ENCODE data around the gene SCARF1.
"Not testable (repeated sequence)": the region's sequence is repeated elsewhere in the genome, so short reads cannot be mapped to it uniquely, and the experiment has no call there.

Gene SCARF1, protein sequence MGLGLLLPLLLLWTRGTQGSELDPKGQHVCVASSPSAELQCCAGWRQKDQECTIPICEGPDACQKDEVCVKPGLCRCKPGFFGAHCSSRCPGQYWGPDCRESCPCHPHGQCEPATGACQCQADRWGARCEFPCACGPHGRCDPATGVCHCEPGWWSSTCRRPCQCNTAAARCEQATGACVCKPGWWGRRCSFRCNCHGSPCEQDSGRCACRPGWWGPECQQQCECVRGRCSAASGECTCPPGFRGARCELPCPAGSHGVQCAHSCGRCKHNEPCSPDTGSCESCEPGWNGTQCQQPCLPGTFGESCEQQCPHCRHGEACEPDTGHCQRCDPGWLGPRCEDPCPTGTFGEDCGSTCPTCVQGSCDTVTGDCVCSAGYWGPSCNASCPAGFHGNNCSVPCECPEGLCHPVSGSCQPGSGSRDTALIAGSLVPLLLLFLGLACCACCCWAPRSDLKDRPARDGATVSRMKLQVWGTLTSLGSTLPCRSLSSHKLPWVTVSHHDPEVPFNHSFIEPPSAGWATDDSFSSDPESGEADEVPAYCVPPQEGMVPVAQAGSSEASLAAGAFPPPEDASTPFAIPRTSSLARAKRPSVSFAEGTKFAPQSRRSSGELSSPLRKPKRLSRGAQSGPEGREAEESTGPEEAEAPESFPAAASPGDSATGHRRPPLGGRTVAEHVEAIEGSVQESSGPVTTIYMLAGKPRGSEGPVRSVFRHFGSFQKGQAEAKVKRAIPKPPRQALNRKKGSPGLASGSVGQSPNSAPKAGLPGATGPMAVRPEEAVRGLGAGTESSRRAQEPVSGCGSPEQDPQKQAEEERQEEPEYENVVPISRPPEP

DNA sequence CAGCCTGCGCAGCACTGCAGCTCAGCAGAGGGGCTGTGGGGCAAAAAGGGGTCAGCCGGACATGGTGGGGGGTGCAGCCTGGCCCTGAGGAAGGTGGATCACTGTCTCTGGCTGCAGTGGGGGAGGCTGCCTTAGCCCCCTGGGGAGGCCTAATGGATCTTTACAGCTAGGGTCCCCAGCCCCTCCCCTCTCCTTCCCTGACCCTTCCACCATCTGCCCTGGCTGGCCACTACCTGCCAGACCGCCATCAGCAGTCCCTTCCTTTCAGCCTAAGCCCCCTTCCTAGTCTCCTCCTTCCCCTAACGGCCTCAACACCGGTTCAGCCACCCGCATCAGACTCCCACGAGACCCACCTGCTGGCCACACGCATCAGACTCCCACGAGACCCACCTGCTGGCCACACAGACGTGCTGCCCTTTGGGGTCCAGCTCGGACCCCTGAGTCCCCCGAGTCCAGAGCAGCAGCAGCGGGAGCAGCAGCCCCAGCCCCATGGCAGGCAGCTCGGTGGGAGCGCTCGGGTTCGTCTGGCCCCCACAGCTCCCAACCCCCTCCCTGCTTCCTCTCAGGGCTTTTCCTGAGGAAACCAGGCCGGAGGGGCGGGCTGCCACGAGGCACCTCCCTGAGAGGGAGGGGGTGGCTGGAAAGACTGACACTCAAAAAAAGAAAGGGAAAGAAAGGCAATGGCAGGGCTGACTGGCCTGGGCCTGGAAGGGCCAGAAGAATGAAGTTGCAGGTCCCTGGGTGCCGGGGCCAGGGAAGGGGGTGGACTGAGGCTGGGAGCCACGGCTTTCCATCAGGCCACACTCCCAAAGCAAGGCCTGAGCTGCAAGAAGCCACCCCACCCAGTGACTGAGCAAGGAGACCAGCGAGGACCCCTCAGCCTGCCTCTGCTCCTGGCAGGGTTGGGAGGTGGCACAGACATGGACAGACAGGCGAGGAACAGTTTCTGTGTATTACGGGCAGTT is at the start of gene SCARF1:
Gene SCARF1, minus strand, starts transcription at position 526 of the 965 bp plus-strand sequence. Its CDS starts 35 bp downstream, at position 491.
- no peak within 1 kb of the TSS for H3K4me3 ChIP-seq (IDR thresholded peaks at IDR 0.05; ENCODE audit: insufficient read depth, low read depth, low read length)
- H3K36me3 ChIP-seq (ENCODE audit: insufficient read depth) = no peaks in the 10 kb centered on the region
- no peak within 1 kb of the TSS for H3K27ac ChIP-seq
- no peaks in the 10 kb centered on the region for H3K79me2 ChIP-seq (ENCODE audit: insufficient read depth, low read depth)
- no peak within 1 kb of the TSS for H2AFZ ChIP-seq (ENCODE audit: low read depth)
- H3K4me1 ChIP-seq (ENCODE audit: low read depth, poor library complexity, severe bottlenecking) = no peaks in the 10 kb centered on the region
- H3K9ac ChIP-seq = no peak within 1 kb of the TSS
- no peaks in the 10 kb centered on the region for H4K20me1 ChIP-seq (ENCODE audit: insufficient read depth)
- TF ChIP-seq, protein P1, sequence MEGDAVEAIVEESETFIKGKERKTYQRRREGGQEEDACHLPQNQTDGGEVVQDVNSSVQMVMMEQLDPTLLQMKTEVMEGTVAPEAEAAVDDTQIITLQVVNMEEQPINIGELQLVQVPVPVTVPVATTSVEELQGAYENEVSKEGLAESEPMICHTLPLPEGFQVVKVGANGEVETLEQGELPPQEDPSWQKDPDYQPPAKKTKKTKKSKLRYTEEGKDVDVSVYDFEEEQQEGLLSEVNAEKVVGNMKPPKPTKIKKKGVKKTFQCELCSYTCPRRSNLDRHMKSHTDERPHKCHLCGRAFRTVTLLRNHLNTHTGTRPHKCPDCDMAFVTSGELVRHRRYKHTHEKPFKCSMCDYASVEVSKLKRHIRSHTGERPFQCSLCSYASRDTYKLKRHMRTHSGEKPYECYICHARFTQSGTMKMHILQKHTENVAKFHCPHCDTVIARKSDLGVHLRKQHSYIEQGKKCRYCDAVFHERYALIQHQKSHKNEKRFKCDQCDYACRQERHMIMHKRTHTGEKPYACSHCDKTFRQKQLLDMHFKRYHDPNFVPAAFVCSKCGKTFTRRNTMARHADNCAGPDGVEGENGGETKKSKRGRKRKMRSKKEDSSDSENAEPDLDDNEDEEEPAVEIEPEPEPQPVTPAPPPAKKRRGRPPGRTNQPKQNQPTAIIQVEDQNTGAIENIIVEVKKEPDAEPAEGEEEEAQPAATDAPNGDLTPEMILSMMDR (conservative IDR thresholded peaks at IDR 0.05; ENCODE audit: low read depth, low read length) = no peak
- no peaks in the 10 kb centered on the region for H3K27me3 ChIP-seq (ENCODE audit: insufficient read depth, low read depth)
- H3K4me2 ChIP-seq = no peak within 1 kb of the TSS

- Histone ChIP-seq H3K27ac (no peak overlapping the region), H3K9ac (no peak overlapping the region), H3K79me2 (ENCODE audit: insufficient read depth, low read depth) (no peaks in the 10 kb centered on the region), H3K4me2 (no peak overlapping the region), H3K36me3 (ENCODE audit: insufficient read depth) (no peaks in the 10 kb centered on the region), H2AFZ (ENCODE audit: low read depth) (no peak overlapping the region), H3K4me3 (IDR thresholded peaks at IDR 0.05; ENCODE audit: insufficient read depth, low read depth, low read length) (no peak overlapping the region), H3K4me1 (ENCODE audit: low read depth, poor library complexity, severe bottlenecking) (no peaks in the 10 kb centered on the region), H3K27me3 (ENCODE audit: insufficient read depth, low read depth) (no peaks in the 10 kb centered on the region), H4K20me1 (ENCODE audit: insufficient read depth) (no peaks in the 10 kb centered on the region)
- TF ChIP-seq, protein P1 (conservative IDR thresholded peaks at IDR 0.05; ENCODE audit: low read depth, low read length) = no peak
Observed at GRCh38 chr17:1693339-1693738, 47.8 kb upstream of the SCARF1 start.

DNA sequence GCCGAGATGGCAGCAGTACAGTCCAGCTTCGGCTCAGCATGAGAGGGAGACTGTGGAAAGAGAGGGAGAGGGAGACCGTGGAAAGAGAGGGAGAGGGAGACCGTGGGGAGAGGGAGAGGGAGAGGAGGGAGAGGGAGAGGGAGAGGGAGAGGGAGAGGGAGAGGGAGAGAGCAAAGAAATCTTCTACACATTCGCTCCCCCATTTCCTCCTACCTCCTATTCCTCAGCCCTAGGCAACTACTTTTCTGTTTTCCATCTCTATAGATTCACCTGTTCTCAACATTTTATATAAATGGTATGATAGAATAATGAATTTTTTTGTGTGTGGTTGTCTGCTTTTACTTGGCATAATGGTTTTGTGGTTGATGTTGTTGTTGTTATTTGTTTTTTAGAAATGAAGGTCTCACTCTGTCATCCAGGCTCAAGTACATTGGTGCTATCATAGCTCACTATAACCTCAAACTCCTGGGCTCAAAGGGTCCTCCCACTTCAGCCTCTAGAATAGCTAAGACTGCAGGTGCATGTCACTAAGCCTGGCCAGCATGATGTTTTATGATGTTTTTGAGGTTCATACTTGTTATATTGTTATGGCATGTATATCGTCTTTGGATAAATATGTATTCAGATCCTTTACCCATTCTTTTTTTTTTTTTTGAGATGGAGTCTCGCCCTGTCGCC is 45.2 kb upstream of the SCARF1 start:
- H2AFZ ChIP-seq (ENCODE audit: low read depth) = no peak overlapping the region
- TF ChIP-seq, protein P1 (conservative IDR thresholded peaks at IDR 0.05; ENCODE audit: low read depth, low read length) = no peak
- no peaks in the 10 kb centered on the region for H4K20me1 ChIP-seq (ENCODE audit: insufficient read depth)
- H3K4me1 ChIP-seq (ENCODE audit: low read depth, poor library complexity, severe bottlenecking) = no peaks in the 10 kb centered on the region
- H3K9ac ChIP-seq = no peak overlapping the region
- no peak overlapping the region for H3K27ac ChIP-seq
- H3K27me3 ChIP-seq (ENCODE audit: insufficient read depth, low read depth) = no peaks in the 10 kb centered on the region
- H3K4me2 ChIP-seq = no peak overlapping the region
- H3K36me3 ChIP-seq (ENCODE audit: insufficient read depth) = no peaks in the 10 kb centered on the region
- no peak overlapping the region for H3K4me3 ChIP-seq (IDR thresholded peaks at IDR 0.05; ENCODE audit: insufficient read depth, low read depth, low read length)
- no peaks in the 10 kb centered on the region for H3K79me2 ChIP-seq (ENCODE audit: insufficient read depth, low read depth)

DNA sequence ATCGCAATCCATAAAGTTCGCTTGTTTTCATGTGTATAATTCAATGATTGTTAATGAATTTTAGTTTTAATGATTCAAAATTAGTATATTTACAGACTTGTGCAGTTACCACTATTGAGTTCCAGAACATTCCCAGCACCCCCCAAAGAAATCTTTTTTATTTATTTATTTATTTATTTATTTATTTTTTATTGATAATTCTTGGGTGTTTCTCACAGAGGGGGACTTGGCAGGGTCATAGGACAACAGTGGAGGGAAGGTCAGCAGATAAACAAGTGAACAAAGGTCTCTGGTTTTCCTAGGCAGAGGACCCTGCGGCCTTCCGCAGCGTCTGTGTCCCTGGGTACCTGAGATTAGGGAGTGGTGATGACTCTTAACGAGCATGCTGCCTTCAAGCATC is 42.9 kb upstream of the SCARF1 start:
- peaks cover 14% of the 10 kb centered on the region for H3K79me2 ChIP-seq (ENCODE audit: insufficient read depth, low read depth)

More for the DNA sequence above, 42.9 kb upstream of the SCARF1 start:
- not testable (repeated sequence) for H4K20me1 ChIP-seq (ENCODE audit: insufficient read depth); H2AFZ ChIP-seq (ENCODE audit: low read depth); H3K4me1 ChIP-seq (ENCODE audit: low read depth, poor library complexity, severe bottlenecking); H3K36me3 ChIP-seq (ENCODE audit: insufficient read depth); H3K27me3 ChIP-seq (ENCODE audit: insufficient read depth, low read depth); H3K4me3 ChIP-seq (IDR thresholded peaks at IDR 0.05; ENCODE audit: insufficient read depth, low read depth, low read length); H3K27ac ChIP-seq; H3K9ac ChIP-seq; H3K4me2 ChIP-seq

Data from KMS-11 (cell line).